Neural cell (in vitro differentiated cells): ENCODE measurements around the gene CHST8. TPM values are rescaled to one million over a fixed set of nuclear protein-coding genes. Genes with fewer than 3 reads are reported as not detected.

Source experiments
- H2AFZ ChIP-seq: fragments of 200-600, 300-800 bp; sonication (generic), shearing (Covaris generic); 2 replicates; pipeline ENCODE4 v1.6.0; 2014; ENCODE audit warnings: low read depth, mild to moderate bottlenecking, antibody characterized with exemption, low read length, moderate library complexity
- H3F3A ChIP-seq: fragments of 200-600 bp; shearing (Covaris generic); 2 replicates; pipeline ENCODE4 v1.6.1; 2016; ENCODE audit warnings: mild to moderate bottlenecking, moderate library complexity, mixed read lengths, antibody characterized with exemption, low read length; ENCODE audit not compliant: insufficient read depth, poor library complexity, severe bottlenecking
- H3K27ac ChIP-seq: fragments of 200-600, 300-800 bp; sonication (generic), shearing (Covaris generic); 2 replicates; pipeline ENCODE4 v1.5.1; 2014; ENCODE audit warnings: mild to moderate bottlenecking, low read length, moderate library complexity
- H3K27me3 ChIP-seq: fragments of 300-800, 200-600 bp; sonication (generic), shearing (Covaris generic); 2 replicates; pipeline ENCODE4 v1.6.0; 2014; ENCODE audit warnings: mild to moderate bottlenecking, low read depth, low read length, moderate library complexity; ENCODE audit not compliant: insufficient read depth
- H3K36me3 ChIP-seq: fragments of 300-800, 200-600 bp; sonication (generic), shearing (Covaris generic); 2 replicates; pipeline ENCODE4 v1.5.1; 2014; ENCODE audit warnings: mild to moderate bottlenecking, antibody characterized with exemption, low read length, moderate library complexity; ENCODE audit not compliant: insufficient read depth
- H3K4me2 ChIP-seq: fragments of 300-800, 200-600 bp; sonication (generic), shearing (Covaris generic); 2 replicates; pipeline ENCODE4 v1.6.0; 2014; ENCODE audit warnings: mild to moderate bottlenecking, low read length
- H3K4me3 ChIP-seq: fragments of 300-800, 200-600 bp; sonication (generic), shearing (Covaris generic); 2 replicates; pipeline ENCODE4 v1.5.1; 2014; ENCODE audit warnings: mild to moderate bottlenecking, low read length, moderate library complexity
- H3K79me2 ChIP-seq: fragments of 200-600 bp; shearing (Covaris generic); replicated peaks from 2 replicates; pipeline ENCODE4 v1.6.0; 2014; ENCODE audit warnings: mild to moderate bottlenecking, low read length, moderate library complexity; ENCODE audit not compliant: insufficient read depth
- H3K9ac ChIP-seq: fragments of 300-800, 200-600 bp; sonication (generic), shearing (Covaris generic); 2 replicates; pipeline ENCODE4 v1.6.1; 2016; ENCODE audit warnings: mild to moderate bottlenecking, low read length, mixed read lengths
- H3K9me2 ChIP-seq: fragments of 200-600 bp; shearing (Covaris generic); 2 replicates; pipeline ENCODE4 v1.6.1; 2016; ENCODE audit warnings: mild to moderate bottlenecking, low read length, mixed read lengths; ENCODE audit not compliant: insufficient read depth
- H3K9me3 ChIP-seq: fragments of 200-600, 300-800 bp; sonication (generic), shearing (Covaris generic); 2 replicates; pipeline ENCODE4 v1.6.1; 2016; ENCODE audit warnings: mild to moderate bottlenecking, mixed run types, low read length, moderate library complexity, mixed read lengths
- H4K20me1 ChIP-seq: fragments of 200-600 bp; shearing (Covaris generic); 2 replicates; pipeline ENCODE4 v1.6.1; 2016; ENCODE audit warnings: mild to moderate bottlenecking, mixed run types; ENCODE audit not compliant: insufficient read depth
- CTCF ChIP-seq: fragments of 450-650 bp; IDR thresholded peaks from 2 replicates; pipeline ENCODE4 v1.5.1; 2014; ENCODE audit warnings: antibody characterized with exemption, mild to moderate bottlenecking, moderate library complexity; ENCODE audit not compliant: poor library complexity, severe bottlenecking
- EP300 ChIP-seq: fragments of 450-650 bp; conservative IDR thresholded peaks from 2 replicates; pipeline ENCODE4 v1.6.1; 2014; ENCODE audit warnings: antibody characterized with exemption, mild to moderate bottlenecking, moderate library complexity; ENCODE audit not compliant: poor library complexity, severe bottlenecking
- EZH2 ChIP-seq: fragments of 200-600, 300-800 bp; shearing (Covaris generic), sonication (generic); IDR thresholded peaks from 2 replicates; pipeline ENCODE4 v1.6.1; 2014; ENCODE audit warnings: antibody characterized with exemption, low read length, borderline replicate concordance, mild to moderate bottlenecking; ENCODE audit not compliant: insufficient read depth, poor library complexity, severe bottlenecking
- MXI1 ChIP-seq: fragments of 450-650 bp; conservative IDR thresholded peaks from 2 replicates; pipeline ENCODE4 v1.6.1; 2014; ENCODE audit warnings: antibody characterized with exemption, mild to moderate bottlenecking; ENCODE audit not compliant: poor library complexity, severe bottlenecking
- POLR2AphosphoS5 ChIP-seq: IDR thresholded peaks from 2 replicates; pipeline ENCODE4 v1.6.1; 2012
- RAD21 ChIP-seq: fragments of 450-650 bp; conservative IDR thresholded peaks from 2 replicates; pipeline ENCODE4 v1.6.1; 2014; ENCODE audit warnings: antibody characterized with exemption, mild to moderate bottlenecking, moderate library complexity
- REST ChIP-seq: IDR thresholded peaks from 2 replicates; pipeline ENCODE4 v1.6.1; 2012; ENCODE audit warnings: borderline replicate concordance
- SMC3 ChIP-seq: fragments of 450-650 bp; conservative IDR thresholded peaks from 2 replicates; pipeline ENCODE4 v1.6.1; 2014; ENCODE audit warnings: antibody characterized with exemption, mild to moderate bottlenecking, moderate library complexity; ENCODE audit not compliant: poor library complexity
- TAF1 ChIP-seq: IDR thresholded peaks from 2 replicates; pipeline ENCODE4 v1.6.1; 2012; ENCODE audit warnings: low read depth
- polyA plus RNA-seq: library from polyadenylated mRNA; depleted of rRNA; stranded (reverse); fragments of >200 nt; gene quantifications from 2 replicates; pipeline ENCODE4 v1.2.3, GENCODE V29; 2014

Gene CHST8
- polyA plus RNA-seq, 1 donor from 2014 or later, result 7.1 TPM

- Histone ChIP-seq H3K9me3 (no peaks in the 10 kb centered on the region), H3K27me3 (no peaks in the 10 kb centered on the region), H3K79me2 (no peaks in the 10 kb centered on the region), H3K36me3 (no peaks in the 10 kb centered on the region), H2AFZ (no peak overlapping the region), H3F3A (no peaks in the 10 kb centered on the region), H3K4me3 (no peak overlapping the region), H3K9me2 (no peaks in the 10 kb centered on the region), H3K27ac (no peak overlapping the region), H3K4me2 (no peak overlapping the region), H4K20me1 (no peaks in the 10 kb centered on the region), H3K9ac (no peak overlapping the region)
- TF ChIP-seq RAD21 (no peak), EZH2 (no peak), SMC3 (no peak), EP300 (no peak), CTCF (no peak), TAF1 (no peak), MXI1 (no peak), REST (no peak), POLR2AphosphoS5 (no peak)
These were observed 12.8 kb downstream of the CHST8 start for GRCh38 chr19:33634361-33635091.

GRCh38 chr19:33638167-33639034 is 16.6 kb downstream of the CHST8 start:
- H3K27ac ChIP-seq, result no peak overlapping the region
- H3K4me3 ChIP-seq, result peak overlapping the region; percentile 31
- H3K4me2 ChIP-seq, result peak overlapping the region; percentile 5

More at GRCh38 chr19:33638167-33639034, 16.6 kb downstream of the CHST8 start:
- Histone ChIP-seq H2AFZ (no peak overlapping the region), H4K20me1 (no peaks in the 10 kb centered on the region), H3F3A (no peaks in the 10 kb centered on the region), H3K9me2 (no peaks in the 10 kb centered on the region), H3K9me3 (no peaks in the 10 kb centered on the region), H3K36me3 (no peaks in the 10 kb centered on the region), H3K79me2 (no peaks in the 10 kb centered on the region), H3K9ac (no peak overlapping the region), H3K27me3 (no peaks in the 10 kb centered on the region)
- TF ChIP-seq RAD21 (no peak), EZH2 (no peak), CTCF (no peak), SMC3 (no peak), EP300 (no peak), MXI1 (no peak), TAF1 (no peak), POLR2AphosphoS5 (no peak), REST (no peak)
